ENCODE results near the gene NOTCH1.
"Not testable (repeated sequence)": the region's sequence is repeated elsewhere in the genome, so short reads cannot be mapped to it uniquely, and the experiment has no call there.

The NOTCH1 gene

GRCh38 chr9:136578915-136579649, 33.2 kb upstream of the NOTCH1 start:
- FAIRE-seq: peak; percentile 27

GRCh38 chr9:136578626-136578914, 32.7 kb upstream of the NOTCH1 start:
- no peak for FAIRE-seq

- FAIRE-seq: peak; percentile 72
Measured at GRCh38 chr9:136577941-136578625, 32.2 kb upstream of the NOTCH1 start.

GRCh38 chr9:136576269-136576626, 30.4 kb upstream of the NOTCH1 start:
- no peak for FAIRE-seq

- no peak for FAIRE-seq
Measured at GRCh38 chr9:136575626-136576268, 29.9 kb upstream of the NOTCH1 start.

- FAIRE-seq: not testable (repeated sequence)
Measured at GRCh38 chr9:136574606-136575005, 28.8 kb upstream of the NOTCH1 start.

- FAIRE-seq: no peak
Measured at GRCh38 chr9:136572828-136573625, 27.2 kb upstream of the NOTCH1 start.

GRCh38 chr9:136572003-136572827, 26.4 kb upstream of the NOTCH1 start:
- peak; percentile 39 for FAIRE-seq

GRCh38 chr9:136571531-136571930, 25.7 kb upstream of the NOTCH1 start:
- no peak for FAIRE-seq

GRCh38 chr9:136570916-136571315, 25.1 kb upstream of the NOTCH1 start:
- no peak for FAIRE-seq

GRCh38 chr9:136570191-136570845, 24.5 kb upstream of the NOTCH1 start:
- no peak for FAIRE-seq

GRCh38 chr9:136569526-136570148, 23.8 kb upstream of the NOTCH1 start:
- FAIRE-seq: no peak

- FAIRE-seq: no peak
Measured at GRCh38 chr9:136568288-136569081, 22.6 kb upstream of the NOTCH1 start.

- FAIRE-seq: peak; percentile 85
Measured at GRCh38 chr9:136567651-136568287, 21.9 kb upstream of the NOTCH1 start.

GRCh38 chr9:136566901-136567300, 21.1 kb upstream of the NOTCH1 start:
- FAIRE-seq: no peak

GRCh38 chr9:136566553-136566895, 20.7 kb upstream of the NOTCH1 start:
- FAIRE-seq: no peak

- no peak for FAIRE-seq
Measured at GRCh38 chr9:136565715-136566552, 20.1 kb upstream of the NOTCH1 start.

- FAIRE-seq: no peak
Measured at GRCh38 chr9:136565086-136565714, 19.4 kb upstream of the NOTCH1 start.
